ENCODE results near the gene SULT1C2. TPM values are rescaled to one million over a fixed set of nuclear protein-coding genes. Genes with fewer than 3 reads are reported as not detected.

SULT1C2 gene
- total RNA-seq, 1 experiment from 2014 or later: 1.6 TPM

DNA sequence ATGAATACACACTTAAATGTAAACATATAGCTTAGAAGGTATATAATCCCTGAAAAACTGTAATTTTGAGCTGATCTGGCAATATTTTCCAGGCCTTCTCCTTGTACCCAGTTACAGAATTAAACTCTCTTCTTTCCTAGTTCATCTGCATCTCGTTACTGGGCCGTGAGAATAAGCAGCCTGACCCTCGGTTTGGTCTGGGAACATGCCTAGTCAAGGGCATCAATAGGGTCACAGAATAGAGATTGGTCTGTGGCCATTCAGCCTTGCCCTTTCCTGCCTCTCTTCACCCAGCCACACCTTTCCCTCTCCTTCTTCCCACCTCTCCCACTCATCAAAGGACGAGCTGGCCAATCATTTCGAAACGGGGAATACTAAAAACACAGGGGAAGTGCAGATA, 27.3 kb downstream of the SULT1C2 start:
- no peak overlapping the region; a peak in 1 of 5 replicates for H3K4me3 Mint-ChIP-seq
- peak; percentile 61 for DNase-seq
- H3K27ac Mint-ChIP-seq: peak overlapping the region in 1 of 3 experiments; percentile 38; a peak in 1 of 7 replicates

More for the DNA sequence above, 27.3 kb downstream of the SULT1C2 start:
- no peak overlapping the region for H3K23ac ChIP-seq (ENCODE audit: insufficient read length, low read depth, low read length)
- H4K5ac ChIP-seq (ENCODE audit: insufficient read length, low read depth, low read length): no peak overlapping the region
- no peak overlapping the region for H2BK12ac ChIP-seq (ENCODE audit: insufficient read length, low read depth, low read length)
- H3K9me3 Mint-ChIP-seq: peaks cover 2 to 3% of the 10 kb centered on the region in 2 experiments; a peak in 2 of 5 replicates
- H3K4me1 ChIP-seq (ENCODE audit: insufficient read depth, low read length): peaks cover 6% of the 10 kb centered on the region; the same call in 1 of the 2 replicates
- WGBS (ENCODE audit: extremely low coverage, insufficient read length, low lambda C conversion rate): no CpG with 5 or more reads among the region's 6 CpGs
- no peaks in the 10 kb centered on the region for H3K27me3 ChIP-seq (ENCODE audit: insufficient read depth, low read length)
- no peak overlapping the region for H3K18ac ChIP-seq (ENCODE audit: insufficient read length, low read depth, low read length)
- H3K23me2 ChIP-seq (ENCODE audit: insufficient read length, low read depth, low read length, poor library complexity, severe bottlenecking): peaks cover 7% of the 10 kb centered on the region
- H3K9me3 ChIP-seq (ENCODE audit: control insufficient read depth, low read depth, low read length): no peaks in the 10 kb centered on the region
- no peak overlapping the region for H2BK15ac ChIP-seq (ENCODE audit: low read depth, low read length)
- H3K56ac ChIP-seq (ENCODE audit: insufficient read length, low read depth, low read length): no peak overlapping the region
- peaks cover 0 to 7% (median 6%) of the 10 kb centered on the region in 3 experiments; a peak in 4 of 7 replicates for H3K36me3 Mint-ChIP-seq (ENCODE audit: insufficient read depth in 1 of 3, low read depth in 3 of 3)
- no peak overlapping the region for H3K4ac ChIP-seq (ENCODE audit: low read depth, low read length)
- H3K14ac ChIP-seq (ENCODE audit: insufficient read depth, low read length): no peak overlapping the region
- H4K91ac ChIP-seq (ENCODE audit: insufficient read length, low read depth, low read length): no peak overlapping the region
- peak overlapping the region; percentile 43 for H3K9ac ChIP-seq (ENCODE audit: extremely low read depth, insufficient read length, low read length)
- peak overlapping the region; percentile 25 for H3K27ac ChIP-seq (ENCODE audit: insufficient read length, low read depth, low read length)
- no peaks in the 10 kb centered on the region; the same call in 1 of the 2 replicates for H3K27me3 Mint-ChIP-seq (ENCODE audit: low read depth)
- no peaks in the 10 kb centered on the region for H3K79me1 ChIP-seq (ENCODE audit: insufficient read depth, low read depth, low read length, poor library complexity, severe bottlenecking)
- no peak overlapping the region for H2BK20ac ChIP-seq (ENCODE audit: low read depth, low read length, poor library complexity, severe bottlenecking)
- H2AK5ac ChIP-seq (ENCODE audit: insufficient read length, low read length): no peak overlapping the region
- peaks cover 23 to 26% of the 10 kb centered on the region in 2 experiments for H3K4me1 Mint-ChIP-seq
- H4K20me1 ChIP-seq (ENCODE audit: control insufficient read depth, insufficient read depth, insufficient read length): no peaks in the 10 kb centered on the region
- H2BK120ac ChIP-seq (ENCODE audit: low read depth, low read length, poor library complexity, severe bottlenecking): no peak overlapping the region
- peak overlapping the region; percentile 34 for H2AFZ ChIP-seq (ENCODE audit: low read length)
- TF ChIP-seq, protein P1, sequence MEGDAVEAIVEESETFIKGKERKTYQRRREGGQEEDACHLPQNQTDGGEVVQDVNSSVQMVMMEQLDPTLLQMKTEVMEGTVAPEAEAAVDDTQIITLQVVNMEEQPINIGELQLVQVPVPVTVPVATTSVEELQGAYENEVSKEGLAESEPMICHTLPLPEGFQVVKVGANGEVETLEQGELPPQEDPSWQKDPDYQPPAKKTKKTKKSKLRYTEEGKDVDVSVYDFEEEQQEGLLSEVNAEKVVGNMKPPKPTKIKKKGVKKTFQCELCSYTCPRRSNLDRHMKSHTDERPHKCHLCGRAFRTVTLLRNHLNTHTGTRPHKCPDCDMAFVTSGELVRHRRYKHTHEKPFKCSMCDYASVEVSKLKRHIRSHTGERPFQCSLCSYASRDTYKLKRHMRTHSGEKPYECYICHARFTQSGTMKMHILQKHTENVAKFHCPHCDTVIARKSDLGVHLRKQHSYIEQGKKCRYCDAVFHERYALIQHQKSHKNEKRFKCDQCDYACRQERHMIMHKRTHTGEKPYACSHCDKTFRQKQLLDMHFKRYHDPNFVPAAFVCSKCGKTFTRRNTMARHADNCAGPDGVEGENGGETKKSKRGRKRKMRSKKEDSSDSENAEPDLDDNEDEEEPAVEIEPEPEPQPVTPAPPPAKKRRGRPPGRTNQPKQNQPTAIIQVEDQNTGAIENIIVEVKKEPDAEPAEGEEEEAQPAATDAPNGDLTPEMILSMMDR (conservative IDR thresholded peaks at IDR 0.05): no peak
- no peak overlapping the region for H3T11ph ChIP-seq (ENCODE audit: low read length)
- no peaks in the 10 kb centered on the region for H3K79me2 ChIP-seq (ENCODE audit: insufficient read depth, low read length)
- no peak overlapping the region for H2BK5ac ChIP-seq (ENCODE audit: insufficient read length, low read length)
- no peak overlapping the region for H4K8ac ChIP-seq (replicated peaks; ENCODE audit: insufficient read length, low read depth, low read length)
- peak overlapping the region; percentile 46 for H3K4me2 ChIP-seq (ENCODE audit: insufficient read depth, insufficient read length, low read length)

Data from H9 (cell line).